ENCODE data around the gene DPH5. TPM values are rescaled to one million over a fixed set of nuclear protein-coding genes. Genes with fewer than 3 reads are reported as not detected.
A peak's percentile ranks its signal among the peaks of the same experiment; 100 is the strongest.

The DPH5 gene
- total RNA-seq, 1 donor from 2014 or later, result 69.4 TPM

DNA sequence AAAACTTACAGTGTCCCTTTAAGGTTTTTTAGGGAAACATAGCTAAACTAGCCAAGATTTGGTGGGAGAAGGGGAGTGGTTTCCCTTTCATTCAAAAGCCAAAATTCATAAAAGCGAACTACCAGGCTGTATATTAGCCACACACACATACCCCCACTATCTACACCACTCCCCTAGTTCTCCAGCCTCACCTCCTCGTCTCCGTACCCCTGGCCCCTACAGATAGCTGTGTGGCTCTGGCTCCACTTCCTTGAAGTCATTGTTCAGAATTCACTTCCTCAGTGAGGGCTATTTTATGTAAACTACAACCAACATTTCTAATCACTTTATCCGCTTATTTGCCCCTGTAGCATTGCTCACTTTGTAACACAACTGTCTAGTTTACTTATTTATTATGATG is 5.3 kb upstream of the DPH5 start:
- Mint-ChIP-seq H3K27ac (ENCODE audit: unreplicated experiment) (no peak overlapping the region), H3K4me1 (peaks cover 21% of the 10 kb centered on the region), H3K9me3 (no peaks in the 10 kb centered on the region), H3K36me3 (ENCODE audit: low read depth) (peaks cover 6% of the 10 kb centered on the region), H3K4me3 (no peak overlapping the region), H3K27me3 (ENCODE audit: low read depth) (no peaks in the 10 kb centered on the region)
- no peak for DNase-seq (ENCODE audit: low read depth, low spot score)
- TF ChIP-seq, protein P1, sequence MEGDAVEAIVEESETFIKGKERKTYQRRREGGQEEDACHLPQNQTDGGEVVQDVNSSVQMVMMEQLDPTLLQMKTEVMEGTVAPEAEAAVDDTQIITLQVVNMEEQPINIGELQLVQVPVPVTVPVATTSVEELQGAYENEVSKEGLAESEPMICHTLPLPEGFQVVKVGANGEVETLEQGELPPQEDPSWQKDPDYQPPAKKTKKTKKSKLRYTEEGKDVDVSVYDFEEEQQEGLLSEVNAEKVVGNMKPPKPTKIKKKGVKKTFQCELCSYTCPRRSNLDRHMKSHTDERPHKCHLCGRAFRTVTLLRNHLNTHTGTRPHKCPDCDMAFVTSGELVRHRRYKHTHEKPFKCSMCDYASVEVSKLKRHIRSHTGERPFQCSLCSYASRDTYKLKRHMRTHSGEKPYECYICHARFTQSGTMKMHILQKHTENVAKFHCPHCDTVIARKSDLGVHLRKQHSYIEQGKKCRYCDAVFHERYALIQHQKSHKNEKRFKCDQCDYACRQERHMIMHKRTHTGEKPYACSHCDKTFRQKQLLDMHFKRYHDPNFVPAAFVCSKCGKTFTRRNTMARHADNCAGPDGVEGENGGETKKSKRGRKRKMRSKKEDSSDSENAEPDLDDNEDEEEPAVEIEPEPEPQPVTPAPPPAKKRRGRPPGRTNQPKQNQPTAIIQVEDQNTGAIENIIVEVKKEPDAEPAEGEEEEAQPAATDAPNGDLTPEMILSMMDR (conservative IDR thresholded peaks at IDR 0.05), result no peak

DNA sequence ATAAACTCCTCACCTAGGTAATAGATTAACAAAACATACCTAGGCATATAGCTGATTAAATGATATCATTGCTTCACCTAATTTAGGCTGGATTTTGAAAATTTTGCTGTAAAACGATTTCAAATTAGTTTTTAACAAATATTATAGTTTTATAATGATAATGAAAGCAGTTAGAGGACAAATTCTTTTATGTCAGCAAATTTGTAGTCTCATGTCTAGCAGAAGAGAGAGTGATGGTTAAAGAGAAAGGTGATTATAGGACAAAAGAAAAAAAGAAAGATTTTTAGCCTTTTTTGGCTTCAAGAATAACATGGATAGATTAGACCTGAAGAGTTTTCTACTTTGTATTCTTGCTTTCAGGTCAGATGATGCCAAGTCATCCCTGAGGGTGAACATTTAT is 3.6 kb upstream of the DPH5 start:
- Mint-ChIP-seq H3K27me3 (ENCODE audit: low read depth) (no peaks in the 10 kb centered on the region), H3K27ac (ENCODE audit: unreplicated experiment) (no peak overlapping the region), H3K4me1 (peaks cover 35% of the 10 kb centered on the region), H3K9me3 (no peaks in the 10 kb centered on the region), H3K4me3 (no peak overlapping the region), H3K36me3 (ENCODE audit: low read depth) (peaks cover 6% of the 10 kb centered on the region)
- TF ChIP-seq, protein P1 (conservative IDR thresholded peaks at IDR 0.05), result no peak
- DNase-seq (ENCODE audit: low read depth, low spot score), result no peak

DNA sequence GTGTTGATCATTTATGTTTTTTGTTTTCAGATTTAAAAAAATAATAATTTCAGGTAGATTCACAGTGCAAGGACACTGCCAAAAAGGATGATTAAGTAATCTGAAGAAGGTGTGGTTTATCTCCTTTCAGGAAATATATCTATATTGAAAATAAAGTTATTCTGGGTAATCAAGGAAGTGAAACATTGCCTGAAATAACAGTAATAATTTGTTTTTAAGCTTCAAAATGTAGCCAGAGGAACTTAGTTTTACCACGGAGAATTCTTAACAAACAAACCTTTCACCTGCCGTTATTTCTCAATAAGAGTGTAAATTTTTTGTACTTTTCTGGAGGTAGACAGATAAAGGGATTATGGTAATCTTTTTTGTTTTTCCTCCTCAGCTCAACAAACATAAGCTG is 2.9 kb upstream of the DPH5 start:
- no peaks in the 10 kb centered on the region for H3K9me3 Mint-ChIP-seq
- H3K36me3 Mint-ChIP-seq (ENCODE audit: low read depth), result peaks cover 6% of the 10 kb centered on the region
- DNase-seq (ENCODE audit: low read depth, low spot score), result no peak
- H3K27ac Mint-ChIP-seq (ENCODE audit: unreplicated experiment), result no peak overlapping the region
- H3K27me3 Mint-ChIP-seq (ENCODE audit: low read depth), result no peaks in the 10 kb centered on the region
- TF ChIP-seq, protein P1 (conservative IDR thresholded peaks at IDR 0.05), result no peak
- H3K4me3 Mint-ChIP-seq, result peak overlapping the region; percentile 69
- H3K4me1 Mint-ChIP-seq, result peaks cover 39% of the 10 kb centered on the region

DNA sequence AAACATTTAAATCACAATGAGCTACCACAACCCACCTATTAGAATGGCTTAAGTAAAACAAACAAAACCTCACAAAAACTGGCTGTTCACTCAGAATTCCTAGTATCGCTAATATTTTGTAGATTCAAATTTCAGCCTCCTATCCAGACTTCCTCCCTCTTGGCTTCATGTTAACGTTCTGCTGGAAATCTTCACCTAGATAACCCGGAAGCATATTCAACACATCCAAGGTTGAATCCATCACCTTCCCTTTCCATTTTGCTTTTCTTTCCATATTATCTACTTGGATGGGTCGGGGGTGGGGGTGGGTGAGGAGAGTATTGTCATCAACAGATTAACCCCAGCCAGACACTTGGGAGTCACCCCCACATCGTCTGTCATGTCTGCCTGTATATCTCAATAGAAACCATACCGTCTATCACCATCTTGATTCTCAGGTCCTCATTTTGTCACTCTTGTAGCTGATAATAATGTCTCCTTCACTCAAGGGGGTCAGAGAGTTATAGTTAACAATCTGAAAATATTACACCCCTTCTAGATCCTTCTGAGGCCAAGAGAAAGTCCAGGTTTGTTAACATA is 1.7 kb upstream of the DPH5 start:
- H3K4me3 Mint-ChIP-seq, result peak overlapping the region; percentile 69
- H3K27me3 Mint-ChIP-seq (ENCODE audit: low read depth), result no peaks in the 10 kb centered on the region
- no peak for DNase-seq (ENCODE audit: low read depth, low spot score)
- TF ChIP-seq, protein P1 (conservative IDR thresholded peaks at IDR 0.05), result no peak
- no peaks in the 10 kb centered on the region for H3K9me3 Mint-ChIP-seq
- H3K4me1 Mint-ChIP-seq, result peaks cover 39% of the 10 kb centered on the region
- H3K36me3 Mint-ChIP-seq (ENCODE audit: low read depth), result peaks cover 9% of the 10 kb centered on the region
- H3K27ac Mint-ChIP-seq (ENCODE audit: unreplicated experiment), result no peak overlapping the region

DNA sequence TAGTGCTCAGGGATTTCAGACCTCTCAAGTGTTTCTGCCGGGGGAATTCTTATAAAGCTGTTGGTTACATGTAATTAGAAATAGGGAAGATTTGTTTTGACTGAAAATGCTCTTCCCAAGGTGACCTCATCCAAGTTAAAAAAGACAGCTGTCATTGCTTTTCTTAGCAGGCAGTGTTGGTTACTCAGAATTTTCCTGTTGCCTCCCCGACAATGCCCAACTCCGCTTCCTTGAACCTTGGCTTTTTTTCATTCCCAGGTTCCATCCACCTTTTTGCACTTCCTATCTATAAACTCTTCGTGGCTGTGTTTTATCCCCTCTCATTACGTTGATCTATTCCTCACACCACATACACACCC is 825 bp upstream of the DPH5 start:
- peaks cover 39% of the 10 kb centered on the region for H3K4me1 Mint-ChIP-seq
- H3K27ac Mint-ChIP-seq (ENCODE audit: unreplicated experiment), result peak overlapping the region; percentile 95
- peaks cover 12% of the 10 kb centered on the region for H3K36me3 Mint-ChIP-seq (ENCODE audit: low read depth)
- no peaks in the 10 kb centered on the region for H3K27me3 Mint-ChIP-seq (ENCODE audit: low read depth)
- peak overlapping the region; percentile 99 for H3K4me3 Mint-ChIP-seq
- TF ChIP-seq, protein P1 (conservative IDR thresholded peaks at IDR 0.05), result no peak
- H3K9me3 Mint-ChIP-seq, result no peaks in the 10 kb centered on the region
- no peak for DNase-seq (ENCODE audit: low read depth, low spot score)

Measured in neural crest cell (in vitro differentiated cells).